HG02885 (cell line): ENCODE measurements around the gene TMEM255B.

Experiments
- ATAC-seq: cut with Tn5 transposase; IDR thresholded peaks from one replicate; pipeline ENCODE4 v1.9.1; 2021; ENCODE audit warnings: mild to moderate bottlenecking; ENCODE audit not compliant: unreplicated experiment, poor library complexity

TMEM255B gene

DNA sequence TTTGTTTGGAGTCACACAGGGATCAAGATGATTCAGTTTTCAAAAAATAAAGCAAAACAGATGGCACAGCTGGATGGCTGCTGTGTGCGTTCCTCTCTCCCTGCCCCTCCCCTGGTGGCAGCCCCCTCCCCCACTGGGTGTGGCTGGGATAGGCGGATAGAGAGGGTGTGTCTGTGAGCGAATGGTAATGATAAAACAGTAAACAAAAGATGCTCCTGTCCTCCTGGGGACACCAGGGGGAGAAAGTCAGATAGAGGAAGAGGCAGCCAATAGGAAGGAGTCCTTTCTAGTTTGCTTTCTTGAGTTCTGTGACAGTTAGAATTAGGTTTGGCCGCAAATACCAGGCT is 6.5 kb downstream of the TMEM255B start:
- no peak for ATAC-seq

- no peak for ATAC-seq
Observed at GRCh38 chr13:113766035-113766800, 7.2 kb downstream of the TMEM255B start.

DNA sequence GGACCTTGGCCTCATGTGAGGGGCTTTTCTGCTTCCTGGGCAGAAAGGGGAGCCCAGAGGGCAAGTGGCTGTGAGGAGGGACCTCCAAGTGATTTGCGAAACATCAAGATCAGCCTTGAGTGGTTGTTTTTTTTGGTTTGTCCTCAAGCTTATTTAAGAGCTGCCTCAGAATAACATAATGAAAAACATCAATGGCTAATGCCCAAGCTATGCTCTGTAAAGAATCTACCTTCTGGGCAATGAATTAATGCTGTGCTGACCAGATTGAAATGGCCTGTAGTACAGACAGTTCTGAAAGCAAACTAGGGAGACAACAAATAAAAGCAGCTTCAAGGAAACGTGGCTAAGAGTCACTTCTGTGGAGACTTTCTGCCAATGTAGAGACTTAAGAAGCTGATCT is 8.3 kb downstream of the TMEM255B start:
- ATAC-seq: no peak

DNA sequence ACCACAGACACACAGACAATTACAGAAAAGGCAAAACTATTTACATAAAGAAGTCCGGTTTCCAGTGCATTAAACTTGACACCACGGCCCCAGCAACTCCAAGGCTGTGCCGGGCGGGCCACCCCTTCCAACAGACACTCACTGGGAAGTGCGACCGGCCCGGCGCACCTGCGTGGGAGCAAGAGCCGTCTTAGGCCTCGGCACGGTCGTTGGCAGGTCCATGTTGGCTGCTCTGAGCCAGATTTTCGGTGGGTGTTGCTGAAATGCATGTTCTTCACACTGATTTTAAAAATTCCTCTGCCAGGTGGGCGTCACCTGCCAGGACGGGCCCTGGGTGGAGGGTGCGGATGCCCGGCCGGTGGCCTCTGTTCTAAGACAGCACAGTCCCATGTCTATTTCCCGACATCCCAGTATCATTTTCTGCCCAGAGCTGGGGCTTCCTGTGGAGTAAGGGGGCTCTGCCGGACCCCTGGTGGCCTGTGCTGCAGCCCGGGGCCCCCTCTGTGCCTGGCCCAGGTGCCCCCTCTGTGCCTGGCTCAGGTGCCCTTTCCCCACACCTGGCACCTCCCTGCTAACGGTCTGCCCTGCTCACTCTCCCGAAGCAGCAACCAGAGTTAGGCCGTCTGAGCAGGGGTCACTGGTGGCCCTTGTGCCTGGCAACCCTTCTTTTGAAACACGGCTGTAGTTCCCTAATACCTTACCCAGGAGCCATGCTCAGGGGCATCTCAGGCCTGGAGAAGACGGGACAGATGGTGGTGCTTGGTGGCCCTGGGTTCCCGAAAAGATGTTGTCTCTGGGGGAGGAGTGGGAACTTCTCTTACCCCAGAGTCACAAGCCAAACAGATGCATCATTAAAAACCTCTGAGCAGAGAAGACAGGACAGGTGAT is 9.2 kb downstream of the TMEM255B start:
- ATAC-seq: no peak

- ATAC-seq: no peak
Observed at GRCh38 chr13:113769106-113769505, 10.1 kb downstream of the TMEM255B start.

DNA sequence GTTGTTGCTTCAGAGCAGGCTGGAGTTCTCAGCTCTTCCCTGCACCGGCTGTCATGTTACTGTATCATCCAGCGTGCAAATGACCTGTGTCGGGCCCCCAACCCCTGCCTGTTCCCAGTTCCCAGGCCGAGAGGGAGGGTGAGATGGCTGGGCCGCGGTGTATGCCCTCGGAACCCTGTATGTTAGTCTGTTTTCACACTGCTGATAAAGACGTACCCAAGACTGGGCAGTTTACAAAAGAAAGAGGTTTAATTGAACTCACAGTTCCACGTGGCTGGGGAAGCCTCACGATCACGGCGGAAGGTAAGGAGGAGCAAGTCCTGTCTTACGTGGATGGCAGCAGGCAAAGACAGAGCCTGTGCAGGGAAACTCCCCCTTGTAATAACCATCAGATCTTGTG is 10.9 kb downstream of the TMEM255B start:
- ATAC-seq: no peak

DNA sequence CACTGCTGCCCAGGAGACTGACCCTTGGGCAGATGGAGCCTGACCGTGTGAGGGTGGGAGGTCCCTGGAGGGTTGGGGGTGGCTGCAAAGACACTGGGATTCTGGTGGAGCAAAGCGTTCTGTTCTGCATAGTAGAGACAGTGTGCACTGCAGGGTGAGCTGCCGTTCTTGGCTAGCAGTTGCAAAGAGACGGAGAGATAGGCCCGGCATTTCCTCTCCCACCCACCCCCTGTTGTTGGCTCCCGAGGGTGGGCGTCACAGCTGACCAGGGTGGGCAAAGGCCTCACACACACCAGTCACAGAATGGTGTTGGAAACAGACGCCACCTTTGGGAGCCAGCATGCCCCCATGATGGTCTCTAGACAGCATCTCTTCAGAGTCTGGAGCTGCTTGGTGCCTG is 11.4 kb downstream of the TMEM255B start:
- ATAC-seq: no peak

- ATAC-seq: no peak
Observed at GRCh38 chr13:113770937-113771336, 11.9 kb downstream of the TMEM255B start.

GRCh38 chr13:113771709-113772331 is 12.8 kb downstream of the TMEM255B start:
- no peak for ATAC-seq

GRCh38 chr13:113774177-113775107 is 15.4 kb downstream of the TMEM255B start:
- no peak for ATAC-seq

DNA sequence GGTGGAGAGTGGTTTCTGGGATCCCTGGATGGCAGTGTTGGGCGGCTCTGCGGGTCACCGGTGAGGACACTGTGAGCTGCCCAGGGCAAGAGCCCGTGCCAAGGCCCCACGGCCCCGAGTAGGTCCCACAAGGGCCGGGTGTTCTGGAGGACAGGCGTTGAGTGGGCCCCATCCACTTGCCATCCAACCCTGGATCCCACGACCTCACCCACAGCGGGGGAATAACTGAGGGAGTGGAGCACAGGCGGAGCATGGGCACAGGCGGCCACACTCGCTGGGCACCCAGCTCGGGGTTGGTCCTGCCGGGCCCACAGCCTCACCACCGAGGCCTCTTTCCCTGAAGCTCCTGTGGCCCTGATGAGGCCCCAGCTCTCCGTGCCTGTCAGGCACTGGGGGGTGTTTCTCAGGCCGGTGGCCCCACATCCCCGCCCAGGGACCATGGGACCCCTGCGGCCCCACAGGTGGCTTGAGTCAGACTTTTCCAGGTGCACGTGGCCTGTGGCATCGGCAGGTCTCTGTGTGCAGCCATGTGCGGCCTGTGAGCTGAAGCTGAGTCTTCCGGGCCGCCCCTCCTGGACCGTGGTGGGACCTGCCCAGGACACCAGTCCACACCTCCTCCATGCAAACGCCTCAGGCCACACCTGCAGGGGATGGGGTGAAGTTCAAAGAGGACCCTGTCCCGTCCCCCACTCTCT is 16.6 kb downstream of the TMEM255B start:
- ATAC-seq: no peak

DNA sequence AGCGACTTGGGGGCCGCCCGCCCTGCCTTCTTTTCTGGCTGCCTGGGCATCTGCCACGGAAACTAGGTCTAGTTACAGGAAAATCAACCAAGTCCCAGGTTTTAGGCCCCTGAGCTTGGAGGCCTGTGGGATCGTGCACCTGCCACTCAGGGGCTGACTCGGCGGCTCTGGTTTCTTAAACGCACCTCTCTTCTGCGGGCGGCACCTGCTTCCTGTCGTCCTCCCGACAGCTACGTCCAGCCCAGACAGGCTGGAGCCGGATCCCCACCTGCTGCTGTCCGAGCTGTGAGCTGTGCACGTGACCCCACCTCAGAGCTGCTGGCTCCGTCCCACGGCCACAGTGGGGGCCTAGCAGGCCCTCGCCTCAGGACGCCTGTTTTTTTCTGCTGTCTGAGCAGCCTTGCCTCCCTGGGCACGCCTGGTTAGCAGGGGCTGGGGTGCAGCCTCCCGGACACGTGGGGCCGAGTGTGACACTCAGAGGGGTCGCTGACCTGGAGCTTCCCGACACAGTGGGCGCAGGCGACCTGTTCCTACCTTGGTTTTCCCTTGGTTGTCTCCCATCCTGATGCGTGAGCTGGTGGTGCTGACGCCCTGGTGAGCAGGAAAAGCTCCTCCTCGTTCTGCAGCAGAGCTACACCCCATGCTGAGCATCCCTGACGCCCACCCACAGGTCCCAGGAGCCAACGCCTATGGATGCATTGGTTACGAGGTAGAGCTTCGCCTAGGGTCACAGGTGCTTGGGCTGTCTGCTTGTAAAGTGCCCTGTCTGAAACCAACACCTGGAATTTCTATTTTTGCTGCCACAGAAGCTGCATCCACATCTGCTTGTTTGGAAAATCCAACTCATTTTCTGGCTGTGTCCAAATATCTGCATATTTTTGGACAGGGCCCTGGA is 17.5 kb downstream of the TMEM255B start:
- no peak for ATAC-seq

DNA sequence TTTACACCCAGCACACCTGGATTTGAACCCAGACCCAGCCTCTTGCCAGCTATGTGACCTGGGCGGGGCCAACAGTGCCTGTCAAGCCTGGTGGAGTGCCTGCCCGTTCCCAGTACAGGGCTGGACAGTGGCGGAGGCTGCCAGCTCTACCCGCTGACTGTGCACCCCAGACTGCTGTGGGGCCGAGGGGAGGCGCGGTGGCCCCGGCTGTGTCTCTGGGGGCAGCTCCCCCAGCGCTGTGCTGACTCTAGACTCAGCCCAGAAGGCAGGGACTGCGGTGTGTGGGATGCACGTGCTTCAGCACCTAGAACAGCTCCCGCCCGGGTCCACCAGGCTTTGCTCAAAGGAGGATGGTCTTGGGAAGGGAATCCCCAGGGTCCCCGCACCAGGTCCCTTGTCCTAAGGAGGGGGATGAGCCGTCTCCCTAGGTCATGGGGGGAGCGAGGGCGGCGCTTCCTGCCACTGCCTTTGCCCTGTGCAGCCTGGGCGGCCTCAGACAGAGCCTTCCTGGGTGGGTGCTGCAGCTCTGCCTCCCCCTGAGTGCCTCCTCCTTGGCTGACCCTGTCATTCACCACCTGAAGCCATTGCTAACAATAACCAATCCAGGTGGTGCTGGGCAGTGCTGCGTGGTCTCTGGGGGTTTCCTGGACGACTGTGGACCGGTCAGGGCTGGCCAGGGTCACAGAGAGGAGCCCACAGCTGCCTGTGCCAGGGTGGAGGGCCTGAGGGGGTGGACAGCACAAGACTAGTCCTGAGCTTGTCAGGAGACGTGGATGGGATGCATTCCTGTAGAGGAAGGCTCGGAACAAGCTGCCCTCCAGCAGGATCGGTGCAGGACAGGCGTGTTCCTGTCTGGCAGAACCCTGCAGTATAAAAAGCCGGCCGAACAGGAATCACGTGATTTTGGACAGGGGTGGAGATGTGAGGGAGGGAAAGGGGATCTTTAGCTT is 18.6 kb downstream of the TMEM255B start:
- no peak for ATAC-seq

- ATAC-seq: no peak
Observed at GRCh38 chr13:113781571-113781970, 22.5 kb downstream of the TMEM255B start.

- no peak for ATAC-seq
Observed at GRCh38 chr13:113782472-113782871, 23.4 kb downstream of the TMEM255B start.

DNA sequence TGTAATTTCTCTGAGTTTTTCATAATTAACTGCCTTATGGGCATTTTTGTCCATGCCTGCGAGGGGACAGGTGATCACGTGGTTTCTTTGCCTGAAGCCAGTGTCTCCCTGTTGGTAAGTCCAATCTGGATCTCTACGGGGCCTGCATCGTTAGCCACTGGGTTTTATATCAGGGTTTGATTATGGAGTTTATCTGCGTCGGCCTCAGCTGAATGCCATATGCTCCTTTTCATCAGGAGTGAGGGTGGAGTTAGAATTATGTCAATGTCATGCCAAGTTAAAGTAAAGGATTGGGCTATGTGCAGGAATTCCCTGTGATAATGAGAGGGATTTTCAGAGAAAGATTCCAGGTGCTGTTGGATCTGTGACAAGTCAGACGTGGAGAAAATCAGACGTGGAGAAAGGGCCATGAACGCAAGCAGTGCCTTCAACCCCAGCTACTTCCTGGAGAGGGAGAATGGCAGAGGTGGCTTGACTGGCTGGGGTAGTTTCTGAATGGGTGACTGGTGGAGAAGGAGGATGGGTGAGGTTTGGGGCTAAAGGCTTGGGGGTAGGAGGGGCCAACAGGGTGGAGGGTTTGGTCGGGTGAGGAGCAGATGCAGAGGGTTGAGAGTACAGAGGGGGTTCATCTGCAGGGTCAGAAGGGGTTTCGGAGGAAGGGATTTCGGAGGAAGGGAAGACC is 24.3 kb downstream of the TMEM255B start:
- ATAC-seq: no peak
